Measurements from ENCODE around the gene HSPB6.

GRCh38 chr19:35785339-35785627 lies 28.5 kb upstream of the HSPB6 start:
- TF ChIP-seq CTCF (IDR thresholded peaks at IDR 0.05; ENCODE audit: low read depth, low read length, missing input control) (no peak), REST (IDR thresholded peaks at IDR 0.05) (no peak)
- TF ChIP-seq, protein P1, sequence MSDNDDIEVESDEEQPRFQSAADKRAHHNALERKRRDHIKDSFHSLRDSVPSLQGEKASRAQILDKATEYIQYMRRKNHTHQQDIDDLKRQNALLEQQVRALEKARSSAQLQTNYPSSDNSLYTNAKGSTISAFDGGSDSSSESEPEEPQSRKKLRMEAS (IDR thresholded peaks at IDR 0.05), result no peak
